HEK293T (cell line): ENCODE results near the gene BMP8A.
"Not testable (repeated sequence)": the region's sequence is repeated elsewhere in the genome, so short reads cannot be mapped to it uniquely, and the experiment has no call there.

ENCODE experiments used
- CTCF ChIA-PET: fragments of 350-600 bp; formaldehyde crosslinking; extraction: SDS; loops from one replicate; lab custom pipeline; 2021; ENCODE audit warnings: antibody characterized with exemption, inconsistent platforms; lab: Yijun Ruan, JAX
- POLR2A ChIA-PET: fragments of 350-600 bp; formaldehyde crosslinking; extraction: SDS; loops from one replicate; lab custom pipeline; 2020; ENCODE audit warnings: antibody characterized with exemption, inconsistent platforms; lab: Yijun Ruan, JAX
- DNase-seq: peaks from one replicate; pipeline ENCODE4 v3.0.0; 2012; ENCODE audit warnings: mixed read lengths; ENCODE audit errors: extremely low spot score
- ARNT ChIP-seq: fragments of 450-650 bp; IDR thresholded peaks from 2 replicates; pipeline ENCODE4 v1.6.1; 2017; ENCODE audit warnings: mild to moderate bottlenecking
- BHLHE40 ChIP-seq: fragments of 450-650 bp; IDR thresholded peaks from 2 replicates; pipeline ENCODE4 v1.6.1; 2016; ENCODE audit warnings: mild to moderate bottlenecking, moderate library complexity, borderline replicate concordance
- CTBP1 ChIP-seq: fragments of 450-650 bp; IDR thresholded peaks from 2 replicates; pipeline ENCODE4 v1.6.1; 2016; ENCODE audit warnings: borderline replicate concordance
- ELF4 ChIP-seq: fragments of 450-650 bp; IDR thresholded peaks from 2 replicates; pipeline ENCODE4 v1.6.1; 2017; ENCODE audit warnings: antibody characterized with exemption
- FOXA1 ChIP-seq: fragments of 450-650 bp; IDR thresholded peaks from 2 replicates; pipeline ENCODE4 v1.6.1; 2016; ENCODE audit warnings: mild to moderate bottlenecking
- FOXK2 ChIP-seq: fragments of 450-650 bp; IDR thresholded peaks from 2 replicates; pipeline ENCODE4 v1.6.1; 2016; ENCODE audit warnings: mild to moderate bottlenecking
- FOXM1 ChIP-seq: fragments of 450-650 bp; IDR thresholded peaks from 2 replicates; pipeline ENCODE4 v1.6.1; 2017; ENCODE audit warnings: mild to moderate bottlenecking, borderline replicate concordance
- HDGF ChIP-seq: fragments of 450-650 bp; IDR thresholded peaks from 2 replicates; pipeline ENCODE4 v1.6.1; 2017; ENCODE audit warnings: antibody characterized with exemption, borderline replicate concordance
- L3MBTL2 ChIP-seq: fragments of 450-650 bp; conservative IDR thresholded peaks from 2 replicates; pipeline ENCODE4 v1.6.1; 2016; ENCODE audit warnings: mild to moderate bottlenecking
- LEF1 ChIP-seq: fragments of 450-650 bp; IDR thresholded peaks from 2 replicates; pipeline ENCODE4 v1.6.1; 2017; ENCODE audit warnings: mild to moderate bottlenecking, borderline replicate concordance
- PKNOX1 ChIP-seq: fragments of 450-650 bp; IDR thresholded peaks from 2 replicates; pipeline ENCODE4 v1.6.1; 2016
- SP1 ChIP-seq: fragments of 450-650 bp; IDR thresholded peaks from 2 replicates; pipeline ENCODE4 v1.6.1; 2017
- SUZ12 ChIP-seq: fragments of 450-650 bp; IDR thresholded peaks from 2 replicates; pipeline ENCODE4 v1.6.1; 2016; ENCODE audit warnings: mild to moderate bottlenecking
- TARDBP ChIP-seq: fragments of 450-650 bp; IDR thresholded peaks from 2 replicates; pipeline ENCODE4 v1.6.1; 2016
- ZNF384 ChIP-seq: fragments of 450-650 bp; IDR thresholded peaks from 2 replicates; pipeline ENCODE4 v1.6.1; 2016

BMP8A gene

GRCh38 chr1:39494671-39495410 is 3.4 kb downstream of the BMP8A start:
- CTCF ChIA-PET: no interaction called here
- TF ChIP-seq BHLHE40 (no peak), CTBP1 (no peak), SP1 (no peak), FOXA1 (no peak), ZNF384 (no peak), TARDBP (no peak), HDGF (no peak), ARNT (no peak), PKNOX1 (no peak), FOXK2 (no peak), SUZ12 (no peak), L3MBTL2 (no peak), LEF1 (no peak)
- DNase-seq: no peak
- POLR2A ChIA-PET: no interaction called here

GRCh38 chr1:39496520-39496919 is 5.1 kb downstream of the BMP8A start:
- DNase-seq, CTCF ChIA-PET, POLR2A ChIA-PET: not testable (repeated sequence)

- TF ChIP-seq SP1 (no peak), FOXK2 (no peak), HDGF (no peak), ZNF384 (no peak), ARNT (no peak), TARDBP (no peak), LEF1 (no peak), PKNOX1 (no peak), FOXA1 (no peak)
- DNase-seq: no peak
- ChIA-PET CTCF (no interaction called here), POLR2A (no interaction called here)
Measured at GRCh38 chr1:39497585-39497984, 6.1 kb downstream of the BMP8A start.

- CTCF ChIA-PET, DNase-seq, POLR2A ChIA-PET: not testable (repeated sequence)
Measured at GRCh38 chr1:39498096-39498710, 6.8 kb downstream of the BMP8A start.

- CTCF ChIA-PET, DNase-seq, POLR2A ChIA-PET: not testable (repeated sequence)
Measured at GRCh38 chr1:39498821-39499220, 7.4 kb downstream of the BMP8A start.

- CTCF ChIA-PET: interaction anchor here (0.8 kb wide), 1 partner anchor 27 kb away, joined by 4 read pairs; no protein-coding TSS in a partner anchor
- no peak for DNase-seq
- POLR2A ChIA-PET: no interaction called here
- TF ChIP-seq HDGF (no peak), CTBP1 (no peak), ELF4 (no peak), FOXM1 (no peak), ZNF384 (no peak), LEF1 (no peak), SP1 (no peak), FOXA1 (no peak)
Measured at GRCh38 chr1:39499668-39500067, 8.2 kb downstream of the BMP8A start.

- ChIA-PET POLR2A (no interaction called here), CTCF (no interaction called here)
- no peak for DNase-seq
- no peak for TF ChIP-seq FOXK2
- no peak for TF ChIP-seq PKNOX1
- no peak for TF ChIP-seq L3MBTL2
- TF ChIP-seq BHLHE40: no peak
- no peak for TF ChIP-seq HDGF
- no peak for TF ChIP-seq SP1
- no peak for TF ChIP-seq ZNF384
- no peak for TF ChIP-seq ARNT
Measured at GRCh38 chr1:39500862-39501389, 9.5 kb downstream of the BMP8A start.
